ELF-1 (cell line): ENCODE measurements around the gene PSMA7.
A peak's percentile ranks its signal among the peaks of the same experiment; 100 is the strongest.
"Not testable (repeated sequence)": the region's sequence is repeated elsewhere in the genome, so short reads cannot be mapped to it uniquely, and the experiment has no call there.

Source experiments
- DNase-seq: peaks from one replicate; pipeline ENCODE4 v3.0.0-alpha.2; 2016; ENCODE audit warnings: low read depth, low spot score

Gene PSMA7

GRCh38 chr20:62120365-62120762 is 22.8 kb downstream of the PSMA7 start:
- no peak for DNase-seq

GRCh38 chr20:62119591-62120364 is 23.4 kb downstream of the PSMA7 start:
- DNase-seq: no peak

- DNase-seq: no peak
Measured at GRCh38 chr20:62119115-62119514, 24.1 kb downstream of the PSMA7 start.

GRCh38 chr20:62118113-62119043 is 24.8 kb downstream of the PSMA7 start:
- DNase-seq: no peak

GRCh38 chr20:62117658-62118057 is 25.5 kb downstream of the PSMA7 start:
- DNase-seq: no peak

DNA sequence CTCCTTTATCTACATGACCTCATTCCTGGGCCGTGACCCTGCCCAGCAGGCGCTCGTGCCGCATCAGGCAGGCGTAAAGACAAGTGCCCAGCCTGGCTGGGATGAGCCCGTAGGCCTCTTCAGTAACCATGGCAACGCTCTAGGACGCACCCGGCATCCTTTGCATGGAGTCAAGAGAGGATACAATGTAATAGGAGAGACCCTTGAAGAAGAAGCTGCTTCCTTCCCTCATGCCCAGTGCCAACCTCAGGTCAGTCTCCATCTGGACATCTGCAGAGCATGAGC is 25.9 kb downstream of the PSMA7 start:
- DNase-seq: peak; percentile 70

DNA sequence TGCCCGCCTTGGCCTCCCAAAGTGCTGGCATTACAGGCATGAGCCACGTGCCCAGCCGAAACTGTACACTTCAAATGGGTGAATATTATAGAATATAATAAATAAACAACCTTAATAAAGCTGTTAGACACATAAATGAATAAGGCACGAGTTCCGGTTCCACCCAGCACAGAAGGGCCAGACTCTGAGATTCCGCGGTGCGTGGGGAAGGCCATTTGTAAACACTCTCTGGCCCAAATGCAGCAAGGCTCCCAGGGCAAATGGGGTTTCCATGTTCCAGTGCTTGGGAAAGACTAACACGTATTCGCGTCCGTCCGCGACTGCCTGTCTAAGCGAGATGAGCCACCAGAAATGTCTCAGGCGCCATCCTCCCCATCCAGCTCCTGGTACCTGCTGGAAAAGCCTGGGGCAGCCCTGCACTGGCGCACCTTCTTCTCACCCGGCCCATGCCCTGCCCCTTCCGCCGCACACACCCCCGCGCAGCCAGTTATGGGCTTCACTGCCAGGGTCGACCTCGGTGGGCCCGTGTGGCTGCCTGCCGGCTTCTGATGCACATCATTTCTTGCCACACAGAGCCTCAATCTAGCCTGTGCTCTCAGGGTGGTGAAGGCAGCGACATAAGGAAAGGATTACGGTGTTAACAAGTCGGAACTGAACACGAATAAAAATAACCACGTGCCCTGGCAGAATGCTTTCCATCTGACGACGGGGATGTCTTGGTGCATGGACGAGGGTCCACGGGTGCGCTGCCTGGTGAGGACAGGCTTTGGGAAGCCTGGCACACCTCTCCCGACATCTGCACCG is 26.4 kb downstream of the PSMA7 start:
- no peak for DNase-seq

DNA sequence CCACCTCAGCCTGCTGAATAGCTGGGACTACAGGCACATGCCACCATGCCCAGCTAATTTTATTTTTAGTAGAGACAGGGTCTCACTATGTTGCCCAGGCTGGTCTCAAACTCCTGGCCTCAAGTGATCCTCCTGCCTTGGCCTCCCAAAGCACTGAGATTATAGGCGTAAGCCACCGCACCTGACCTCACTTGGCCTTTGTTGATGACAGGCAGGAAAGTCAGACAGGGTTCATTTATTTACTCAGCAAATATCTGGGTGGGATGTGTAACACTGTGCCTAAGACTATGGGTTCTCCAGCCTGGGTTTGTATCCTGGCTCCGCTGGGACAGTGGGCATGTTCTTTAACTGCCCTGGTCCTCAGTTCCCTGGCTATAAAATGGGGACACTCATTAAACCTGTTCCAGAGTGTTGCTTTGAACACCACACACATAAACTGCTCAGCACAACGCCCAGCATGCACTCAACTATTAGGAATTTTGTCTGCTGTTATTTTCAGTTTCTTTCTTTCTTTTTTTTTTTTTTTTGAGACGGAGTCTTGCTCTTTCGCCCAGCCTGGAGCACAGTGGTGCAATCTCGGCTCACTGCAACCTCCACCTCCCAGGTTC is 27.3 kb downstream of the PSMA7 start:
- DNase-seq: not testable (repeated sequence)

GRCh38 chr20:62114894-62115293 is 28.3 kb downstream of the PSMA7 start:
- peak; percentile 22 for DNase-seq

- DNase-seq: no peak
Measured at GRCh38 chr20:62112368-62112767, 30.8 kb downstream of the PSMA7 start.

DNA sequence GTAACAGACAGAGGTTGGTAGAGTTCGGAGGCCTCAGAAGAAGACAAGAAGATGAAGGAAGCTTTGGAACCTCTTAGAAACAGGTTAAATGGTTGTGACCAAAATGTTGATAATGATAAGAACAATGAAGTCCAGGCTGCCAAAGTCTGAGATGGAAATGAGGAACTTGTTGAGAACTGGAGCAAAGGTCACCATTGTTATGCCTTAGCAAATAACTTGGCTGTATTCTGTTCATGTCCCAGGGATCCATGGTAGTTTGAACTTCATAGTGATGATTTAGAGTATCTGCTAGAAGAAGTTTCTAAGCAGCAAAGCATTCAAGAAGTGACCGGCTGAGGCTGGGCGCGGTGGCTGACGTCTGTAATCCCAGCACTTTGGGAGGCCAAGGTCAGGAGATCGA is 32.0 kb downstream of the PSMA7 start:
- no peak for DNase-seq

DNA sequence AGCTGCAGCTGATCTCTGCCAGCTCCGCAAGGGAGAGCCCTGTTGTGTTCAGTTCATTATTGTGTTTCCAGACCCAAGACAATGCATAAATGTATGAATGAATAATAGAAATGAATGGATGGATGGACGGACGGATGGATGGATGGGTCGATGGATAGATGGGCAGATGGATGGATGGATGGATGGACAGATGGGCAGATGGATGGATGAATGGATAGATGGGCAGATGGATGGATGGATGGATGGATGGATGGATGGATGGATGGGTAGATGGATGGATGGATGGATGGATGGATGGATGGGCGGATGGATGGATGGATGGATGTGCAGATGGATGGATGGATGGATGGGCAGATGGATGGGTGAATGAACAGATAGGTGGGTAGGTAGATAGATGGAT is 37.6 kb downstream of the PSMA7 start:
- no peak for DNase-seq

DNA sequence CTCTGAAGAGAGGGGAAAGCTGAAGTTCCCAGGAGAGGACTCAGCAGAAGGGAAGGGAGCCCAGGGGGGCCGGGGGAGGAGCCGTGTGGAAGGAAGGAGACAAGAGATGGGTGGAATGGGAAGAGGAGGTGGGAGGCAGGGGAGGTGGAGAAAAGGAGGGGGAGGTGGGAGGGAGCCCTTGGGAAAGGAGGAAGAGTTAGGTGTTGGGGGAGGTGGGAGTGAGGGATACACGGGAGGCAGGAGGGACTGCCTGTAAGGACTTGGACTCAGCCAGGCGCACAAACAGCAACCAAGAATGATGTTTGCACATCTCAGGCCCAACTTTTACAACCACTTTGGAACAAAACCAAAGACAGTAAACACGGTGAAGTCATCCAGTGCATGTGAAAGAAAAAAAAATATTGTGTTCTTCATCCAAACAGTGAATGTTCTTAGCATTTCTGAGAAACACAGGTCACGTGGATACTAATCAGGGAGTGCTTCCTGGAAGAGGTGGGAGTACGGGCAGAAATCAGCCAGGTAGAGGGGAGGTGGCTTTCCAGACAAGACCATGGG is 38.3 kb downstream of the PSMA7 start:
- no peak for DNase-seq

GRCh38 chr20:62104234-62104789 is 38.9 kb downstream of the PSMA7 start:
- DNase-seq: no peak

DNA sequence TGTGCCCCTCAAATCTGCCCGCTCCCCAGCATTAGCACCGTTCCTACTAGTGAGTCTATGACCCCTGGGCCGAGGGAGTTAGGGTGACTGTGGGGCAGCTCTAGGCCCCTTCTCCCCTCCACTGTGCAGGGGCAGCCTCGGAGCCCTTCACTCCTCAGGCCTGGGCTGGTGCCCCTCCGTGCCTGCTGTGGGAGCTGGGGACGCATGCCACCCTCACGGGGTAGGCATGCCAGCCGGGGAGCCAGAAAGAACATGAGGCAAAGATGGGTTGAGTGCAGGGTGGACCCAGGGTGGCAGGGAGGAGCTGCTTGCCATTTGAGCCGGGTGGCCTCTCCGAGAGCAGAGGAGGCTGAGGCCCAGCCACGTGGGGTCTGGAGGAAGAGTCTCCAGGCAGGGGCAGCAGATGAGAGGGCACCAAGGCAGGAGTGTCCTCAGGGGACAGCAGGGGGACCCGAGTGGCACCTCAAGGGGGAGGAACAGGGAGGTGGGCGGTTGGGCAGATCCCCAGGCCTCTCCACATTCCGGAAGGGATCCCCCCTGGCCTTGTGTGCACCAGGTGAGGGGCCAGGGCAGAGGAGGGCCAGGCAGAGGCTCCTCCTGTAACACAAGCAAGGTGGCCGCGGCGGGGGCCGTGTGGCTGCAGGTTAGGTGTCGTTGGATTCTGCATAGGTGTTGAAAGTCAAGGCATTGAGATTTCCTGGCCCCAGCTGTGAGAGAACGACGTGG is 39.5 kb downstream of the PSMA7 start:
- no peak for DNase-seq

DNA sequence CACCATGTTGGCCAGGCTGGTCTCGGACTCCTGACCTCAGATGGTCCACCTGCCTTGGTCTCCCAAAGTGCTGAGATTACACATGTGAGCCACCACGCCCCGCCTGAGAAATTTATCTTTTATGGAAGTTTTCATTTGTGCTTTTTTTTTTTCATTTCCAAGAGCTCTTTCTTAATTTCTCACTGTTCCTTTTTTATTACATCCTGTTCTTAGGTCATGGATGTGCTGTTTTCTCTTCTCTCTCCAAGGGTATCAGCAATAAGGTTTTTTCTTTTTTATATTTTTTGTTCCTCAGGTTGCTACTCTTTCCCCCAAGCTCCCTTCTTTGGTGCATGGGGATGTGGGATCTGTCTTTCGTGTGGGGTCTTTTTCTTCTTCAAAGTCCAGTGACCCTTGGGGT is 42.1 kb downstream of the PSMA7 start:
- no peak for DNase-seq

- DNase-seq: no peak
Measured at GRCh38 chr20:62097881-62098407, 45.2 kb downstream of the PSMA7 start.

DNA sequence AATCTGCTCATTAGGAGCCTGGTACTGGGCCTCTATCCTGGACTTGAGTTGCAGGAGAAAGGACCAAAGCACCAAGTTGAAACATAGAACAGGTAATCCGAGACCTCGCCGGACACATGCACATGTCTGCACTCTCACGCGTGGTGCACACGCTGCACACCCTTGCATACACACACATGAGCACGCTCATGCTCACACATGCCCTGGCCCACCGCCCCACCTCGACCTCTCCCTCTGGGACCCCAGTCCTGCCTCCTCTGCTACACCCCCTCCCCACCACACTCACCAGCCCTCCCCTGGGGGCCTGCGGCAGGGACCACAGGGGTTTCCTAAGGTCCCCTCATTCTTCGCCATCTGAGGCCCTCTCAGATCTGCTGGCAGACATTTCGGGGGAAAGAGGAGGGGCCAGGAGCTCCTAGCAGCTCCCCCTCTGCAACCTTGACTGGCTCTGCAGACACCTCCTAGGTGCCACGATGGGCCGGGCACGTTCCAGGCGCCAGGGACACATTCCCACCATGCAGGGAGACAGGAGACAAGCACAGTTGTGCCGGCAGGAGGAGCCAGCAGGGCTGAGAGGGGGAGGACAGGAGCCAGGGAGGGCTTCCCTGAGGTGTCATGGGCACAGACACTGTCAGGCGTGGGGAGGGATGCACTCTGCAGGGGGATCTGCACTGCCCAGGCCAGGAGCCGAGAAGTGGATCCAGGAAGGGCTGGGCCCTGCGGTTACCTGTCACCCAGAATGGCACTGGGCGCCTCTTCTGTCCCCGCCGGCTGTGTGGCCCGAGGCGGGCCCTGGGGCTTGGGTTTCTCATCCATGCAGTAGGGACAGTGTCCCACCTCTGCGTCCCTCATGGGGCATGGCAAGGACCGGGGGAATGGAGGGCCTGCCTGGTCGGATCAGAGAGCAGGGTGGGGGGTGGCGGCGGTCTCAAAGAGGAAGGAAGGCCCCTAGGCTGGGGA is 46.5 kb downstream of the PSMA7 start:
- no peak for DNase-seq

DNA sequence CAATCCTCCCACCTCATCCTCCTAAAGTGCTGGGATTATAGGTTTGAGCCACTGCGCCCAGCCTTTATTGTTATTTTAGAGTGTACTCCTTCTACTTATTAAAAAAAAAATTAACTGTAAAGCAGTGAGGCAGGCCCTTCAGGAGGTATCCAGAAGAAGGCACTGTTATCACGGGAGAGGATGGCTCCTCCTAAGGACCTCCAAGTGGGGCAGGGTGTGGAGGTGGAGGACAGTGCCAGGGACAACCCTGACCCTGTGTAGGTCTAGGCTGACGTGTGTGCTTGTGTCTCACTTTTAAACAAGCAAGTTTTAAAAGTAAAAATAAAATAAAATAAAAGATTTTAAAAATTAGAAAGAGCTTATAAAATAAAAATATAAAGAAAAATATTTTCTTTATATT is 53.8 kb downstream of the PSMA7 start:
- DNase-seq: no peak
